Measurements from ENCODE around the gene MYRF. TPM values are rescaled to one million over a fixed set of nuclear protein-coding genes. Genes with fewer than 3 reads are reported as not detected.

MYRF gene
- total and polyA plus RNA-seq, 2 of the 13 experiments (the other 11 are each of a cell fraction or from before 2014, with no cell fraction given): 10.2 to 25.9 TPM

DNA sequence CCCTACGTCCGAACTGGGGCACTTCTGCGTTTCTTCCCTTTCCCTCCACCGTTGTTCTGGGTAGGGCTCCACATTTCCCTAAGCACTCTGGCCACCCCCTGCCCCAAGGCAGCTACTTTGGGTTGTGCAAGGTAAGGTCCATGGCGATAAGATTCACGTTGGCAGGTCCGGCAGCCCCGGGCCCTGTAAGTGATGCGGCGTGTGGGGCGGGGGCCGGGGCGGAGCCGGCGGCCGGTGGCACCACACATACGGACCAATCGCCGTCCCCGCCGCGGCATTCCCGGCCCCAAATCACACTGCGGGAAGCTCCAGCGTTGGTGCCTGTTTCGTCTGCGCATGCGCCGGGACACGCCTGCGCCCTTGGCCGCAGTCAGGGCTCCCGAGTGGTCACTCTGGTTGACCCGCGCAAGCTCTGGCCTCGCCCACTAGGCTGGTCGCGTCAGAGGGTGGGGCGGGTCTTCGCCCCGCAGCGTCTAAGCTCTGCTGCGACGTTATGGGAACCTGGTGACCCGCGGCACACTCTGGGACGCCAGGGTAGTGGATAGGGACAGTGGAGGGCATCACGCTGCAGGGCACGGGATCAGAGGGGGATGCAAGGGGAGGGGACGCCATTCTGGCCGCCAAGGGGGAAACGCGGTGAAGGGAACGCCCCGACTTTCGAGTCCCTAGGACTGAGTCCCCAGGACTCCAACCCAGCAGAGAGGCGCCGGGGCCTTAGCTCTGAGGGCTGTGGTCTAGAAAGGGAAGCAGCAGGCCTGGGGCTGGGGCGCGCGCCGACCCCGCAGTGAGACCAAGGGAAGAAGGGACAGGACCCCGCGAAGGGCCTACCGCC lies 62.7 kb downstream of the MYRF start (continued):
- TF ChIP-seq, protein P1, sequence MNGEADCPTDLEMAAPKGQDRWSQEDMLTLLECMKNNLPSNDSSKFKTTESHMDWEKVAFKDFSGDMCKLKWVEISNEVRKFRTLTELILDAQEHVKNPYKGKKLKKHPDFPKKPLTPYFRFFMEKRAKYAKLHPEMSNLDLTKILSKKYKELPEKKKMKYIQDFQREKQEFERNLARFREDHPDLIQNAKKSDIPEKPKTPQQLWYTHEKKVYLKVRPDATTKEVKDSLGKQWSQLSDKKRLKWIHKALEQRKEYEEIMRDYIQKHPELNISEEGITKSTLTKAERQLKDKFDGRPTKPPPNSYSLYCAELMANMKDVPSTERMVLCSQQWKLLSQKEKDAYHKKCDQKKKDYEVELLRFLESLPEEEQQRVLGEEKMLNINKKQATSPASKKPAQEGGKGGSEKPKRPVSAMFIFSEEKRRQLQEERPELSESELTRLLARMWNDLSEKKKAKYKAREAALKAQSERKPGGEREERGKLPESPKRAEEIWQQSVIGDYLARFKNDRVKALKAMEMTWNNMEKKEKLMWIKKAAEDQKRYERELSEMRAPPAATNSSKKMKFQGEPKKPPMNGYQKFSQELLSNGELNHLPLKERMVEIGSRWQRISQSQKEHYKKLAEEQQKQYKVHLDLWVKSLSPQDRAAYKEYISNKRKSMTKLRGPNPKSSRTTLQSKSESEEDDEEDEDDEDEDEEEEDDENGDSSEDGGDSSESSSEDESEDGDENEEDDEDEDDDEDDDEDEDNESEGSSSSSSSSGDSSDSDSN (CRISPR knock-in tag; IDR thresholded peaks at IDR 0.05): peak; percentile 16
- TF ChIP-seq, protein P2, sequence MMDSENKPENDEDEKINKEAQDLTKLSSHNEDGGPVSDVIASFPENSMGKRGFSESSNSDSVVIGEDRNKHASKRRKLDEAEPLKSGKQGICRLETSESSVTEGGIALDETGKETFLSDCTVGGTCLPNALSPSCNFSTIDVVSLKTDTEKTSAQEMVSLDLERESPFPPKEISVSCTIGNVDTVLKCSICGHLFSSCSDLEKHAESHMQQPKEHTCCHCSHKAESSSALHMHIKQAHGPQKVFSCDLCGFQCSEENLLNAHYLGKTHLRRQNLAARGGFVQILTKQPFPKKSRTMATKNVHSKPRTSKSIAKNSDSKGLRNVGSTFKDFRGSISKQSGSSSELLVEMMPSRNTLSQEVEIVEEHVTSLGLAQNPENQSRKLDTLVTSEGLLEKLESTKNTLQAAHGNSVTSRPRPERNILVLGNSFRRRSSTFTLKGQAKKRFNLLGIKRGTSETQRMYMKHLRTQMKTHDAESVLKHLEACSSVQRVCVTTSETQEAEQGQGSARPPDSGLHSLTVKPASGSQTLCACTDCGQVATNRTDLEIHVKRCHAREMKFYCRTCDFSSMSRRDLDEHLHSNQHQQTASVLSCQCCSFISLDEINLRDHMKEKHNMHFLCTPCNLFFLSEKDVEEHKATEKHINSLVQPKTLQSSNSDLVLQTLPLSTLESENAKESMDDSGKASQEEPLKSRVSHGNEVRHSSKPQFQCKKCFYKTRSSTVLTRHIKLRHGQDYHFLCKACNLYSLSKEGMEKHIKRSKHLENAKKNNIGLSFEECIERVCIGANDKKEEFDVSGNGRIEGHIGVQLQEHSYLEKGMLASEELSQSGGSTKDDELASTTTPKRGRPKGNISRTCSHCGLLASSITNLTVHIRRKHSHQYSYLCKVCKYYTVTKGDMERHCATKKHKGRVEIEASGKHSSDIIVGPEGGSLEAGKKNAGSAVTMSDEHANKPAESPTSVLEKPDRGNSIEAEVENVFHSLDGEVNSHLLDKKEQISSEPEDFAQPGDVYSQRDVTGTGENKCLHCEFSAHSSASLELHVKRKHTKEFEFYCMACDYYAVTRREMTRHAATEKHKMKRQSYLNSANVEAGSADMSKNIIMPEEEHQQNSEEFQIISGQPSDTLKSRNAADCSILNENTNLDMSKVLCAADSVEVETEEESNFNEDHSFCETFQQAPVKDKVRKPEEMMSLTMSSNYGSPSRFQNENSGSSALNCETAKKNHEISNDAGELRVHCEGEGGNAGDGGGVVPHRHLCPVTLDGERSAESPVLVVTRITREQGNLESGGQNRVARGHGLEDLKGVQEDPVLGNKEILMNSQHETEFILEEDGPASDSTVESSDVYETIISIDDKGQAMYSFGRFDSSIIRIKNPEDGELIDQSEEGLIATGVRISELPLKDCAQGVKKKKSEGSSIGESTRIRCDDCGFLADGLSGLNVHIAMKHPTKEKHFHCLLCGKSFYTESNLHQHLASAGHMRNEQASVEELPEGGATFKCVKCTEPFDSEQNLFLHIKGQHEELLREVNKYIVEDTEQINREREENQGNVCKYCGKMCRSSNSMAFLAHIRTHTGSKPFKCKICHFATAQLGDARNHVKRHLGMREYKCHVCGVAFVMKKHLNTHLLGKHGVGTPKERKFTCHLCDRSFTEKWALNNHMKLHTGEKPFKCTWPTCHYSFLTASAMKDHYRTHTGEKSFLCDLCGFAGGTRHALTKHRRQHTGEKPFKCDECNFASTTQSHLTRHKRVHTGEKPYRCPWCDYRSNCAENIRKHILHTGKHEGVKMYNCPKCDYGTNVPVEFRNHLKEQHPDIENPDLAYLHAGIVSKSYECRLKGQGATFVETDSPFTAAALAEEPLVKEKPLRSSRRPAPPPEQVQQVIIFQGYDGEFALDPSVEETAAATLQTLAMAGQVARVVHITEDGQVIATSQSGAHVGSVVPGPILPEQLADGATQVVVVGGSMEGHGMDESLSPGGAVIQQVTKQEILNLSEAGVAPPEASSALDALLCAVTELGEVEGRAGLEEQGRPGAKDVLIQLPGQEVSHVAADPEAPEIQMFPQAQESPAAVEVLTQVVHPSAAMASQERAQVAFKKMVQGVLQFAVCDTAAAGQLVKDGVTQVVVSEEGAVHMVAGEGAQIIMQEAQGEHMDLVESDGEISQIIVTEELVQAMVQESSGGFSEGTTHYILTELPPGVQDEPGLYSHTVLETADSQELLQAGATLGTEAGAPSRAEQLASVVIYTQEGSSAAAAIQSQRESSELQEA (CRISPR knock-in tag; IDR thresholded peaks at IDR 0.05; ENCODE audit: not compliant biosample characterization): peak; percentile 38
- peak; percentile 37 for TF ChIP-seq ISL2 (CRISPR knock-in tag; IDR thresholded peaks at IDR 0.05)
- TF ChIP-seq HNRNPK (IDR thresholded peaks at IDR 0.05; ENCODE audit: low read depth, low read length, poor library complexity, severe bottlenecking): peak; percentile 30
- TF ChIP-seq ZNF430 (CRISPR knock-in tag; IDR thresholded peaks at IDR 0.05): peak; percentile 80; the same call in 1 of the 2 replicates
- no peak; the same call in 1 of the 2 replicates for TF ChIP-seq ONECUT2 (CRISPR knock-in tag; IDR thresholded peaks at IDR 0.05)
- no peak for TF ChIP-seq HCFC1 (IDR thresholded peaks at IDR 0.05; ENCODE audit: low read depth, low read length)
- TF ChIP-seq ZNF670 (CRISPR knock-in tag; IDR thresholded peaks at IDR 0.05; ENCODE audit: borderline replicate concordance): no peak
- TF ChIP-seq ZFP36 (IDR thresholded peaks at IDR 0.05; ENCODE audit: borderline replicate concordance, low read depth, low read length, partially characterized antibody): no peak
- no peak; the same call in 1 of the 2 replicates for TF ChIP-seq MEIS1 (CRISPR knock-in tag; IDR thresholded peaks at IDR 0.05; ENCODE audit: borderline replicate concordance)
- TF ChIP-seq MAF1 (CRISPR knock-in tag; IDR thresholded peaks at IDR 0.05; ENCODE audit: borderline replicate concordance): peak; percentile 83
- TF ChIP-seq SSRP1 (CRISPR knock-in tag; IDR thresholded peaks at IDR 0.05): no peak
- TF ChIP-seq RBM22 (optimal IDR thresholded peaks at IDR 0.05; ENCODE audit: low read length): no peak
- TF ChIP-seq ZNF782 (CRISPR knock-in tag; IDR thresholded peaks at IDR 0.05; ENCODE audit: borderline replicate concordance): 0 out of 2 replicates have a peak, but pooled peaks have one; percentile 11
- no peak for TF ChIP-seq ZNF7 (CRISPR knock-in tag; IDR thresholded peaks at IDR 0.05)
- TF ChIP-seq ZNF567 (CRISPR knock-in tag; IDR thresholded peaks at IDR 0.05; ENCODE audit: borderline replicate concordance): peak; percentile 64; the same call in 1 of the 2 replicates
- TF ChIP-seq TBP (CRISPR knock-in tag; IDR thresholded peaks at IDR 0.05): no peak

All from HepG2 (cell line).